Common myeloid progenitor, CD34-positive (primary cell): ENCODE data around the gene FAM110D.
A peak's percentile ranks its signal among the peaks of the same experiment; 100 is the strongest.

Experiments
- CTCF ChIA-PET: fragments of 350-600 bp; sonication (Branson Sonifier 250); formaldehyde crosslinking; loops from one replicate; lab custom pipeline; 2021; ENCODE audit warnings: antibody characterized with exemption; lab: Charles Lee
- POLR2A ChIA-PET: fragments of 350-600 bp; sonication (Branson Sonifier 250); formaldehyde crosslinking; loops from one replicate; lab custom pipeline; 2021; ENCODE audit warnings: antibody characterized with exemption; lab: Charles Lee
- DNase-seq, 3 donors: peaks; one replicate each; pipeline versions ENCODE4 v3.0.0 to v3.0.0-alpha.2; 2013
- H3K27ac ChIP-seq, 2 experiments: 1 replicate in 1 of 2; 2 replicates in 1 of 2; pipeline ENCODE4 v1.7.0; 2013; ENCODE audit warnings: inconsistent platforms in 2 of 2, low read length in 2 of 2, mild to moderate bottlenecking in 2 of 2, low read depth in 1 of 2, moderate library complexity in 1 of 2; ENCODE audit not compliant: severe bottlenecking in 2 of 2, insufficient read depth in 1 of 2, poor library complexity in 1 of 2
- H3K27me3 ChIP-seq, 5 experiments: replicated peaks in 2 of 5; 1 replicate in 3 of 5; 2 replicates in 2 of 5; pipeline versions ENCODE4 v1.6.1 to v1.7.0; 2013; ENCODE audit warnings: low read length in 4 of 5, mild to moderate bottlenecking in 2 of 5, moderate library complexity in 2 of 5, inconsistent platforms in 1 of 5; ENCODE audit not compliant: insufficient read depth in 5 of 5, control insufficient read depth in 4 of 5
- H3K36me3 ChIP-seq, 4 experiments: 1 replicate in 2 of 4; 2 replicates in 2 of 4; pipeline versions ENCODE4 v1.6.1 to v1.7.0; 2013; ENCODE audit warnings: low read length in 3 of 4, control low read depth in 1 of 4, mild to moderate bottlenecking in 1 of 4; ENCODE audit not compliant: control insufficient read depth in 4 of 4, insufficient read depth in 4 of 4
- H3K4me1 ChIP-seq, 4 experiments: 1 replicate in 3 of 4; 2 replicates in 1 of 4; pipeline versions ENCODE4 v1.6.1 to v1.7.1; 2013; ENCODE audit warnings: low read length in 3 of 4, mild to moderate bottlenecking in 3 of 4, control low read depth in 1 of 4, inconsistent platforms in 1 of 4, moderate library complexity in 1 of 4; ENCODE audit not compliant: control insufficient read depth in 4 of 4, insufficient read depth in 4 of 4; ENCODE audit errors: control extremely low read depth in 1 of 4
- H3K4me3 ChIP-seq, 7 experiments: 1 replicate in 4 of 7; 2 replicates in 3 of 7; pipeline versions ENCODE4 v1.5.1 to v1.7.0; 2013; ENCODE audit warnings: mild to moderate bottlenecking in 7 of 7, low read length in 6 of 7, moderate library complexity in 6 of 7, inconsistent platforms in 2 of 7, low read depth in 2 of 7, control low read depth in 1 of 7; ENCODE audit not compliant: insufficient read depth in 4 of 7, control insufficient read depth in 1 of 7; ENCODE audit errors: extremely low read depth in 1 of 7
- H3K9me3 ChIP-seq, 5 experiments: 1 replicate in 4 of 5; 2 replicates in 1 of 5; pipeline versions ENCODE4 v1.6.1 to v1.7.1; 2013; ENCODE audit warnings: low read length in 4 of 5, mild to moderate bottlenecking in 2 of 5, inconsistent platforms in 1 of 5, low read depth in 1 of 5, moderate library complexity in 1 of 5; ENCODE audit not compliant: control insufficient read depth in 4 of 5, insufficient read depth in 2 of 5; ENCODE audit errors: control extremely low read depth in 1 of 5
- WGBS: methylation state at CpG from one replicate; pipeline ENCODE4 v1.1.5; 2013; ENCODE audit not compliant: insufficient coverage; 5-methylcytosine and 5-hydroxymethylcytosine counted together

FAM110D gene

DNA sequence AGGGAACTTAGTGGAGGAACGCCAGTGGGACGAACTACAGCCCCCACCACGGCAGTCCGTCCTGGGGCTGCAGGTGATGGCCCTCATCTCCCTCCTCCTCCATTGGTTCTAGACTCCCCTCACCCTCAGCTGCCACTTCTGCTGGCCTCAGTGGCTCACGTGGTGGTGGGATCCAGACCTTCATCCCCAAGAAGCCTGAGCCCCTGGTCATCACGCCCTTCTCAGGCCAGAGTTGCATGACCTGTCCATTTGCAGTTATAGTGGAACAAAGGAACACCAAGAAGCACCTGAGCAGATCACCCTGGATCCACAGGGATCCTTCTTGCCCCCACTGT is 13.0 kb upstream of the FAM110D start:
- POLR2A ChIA-PET: interaction anchor here (0.7 to 1.6 kb wide), 2 partner anchors 9 to 11 kb away, joined by 4 to 6 read pairs; no protein-coding TSS in a partner anchor
- no peak overlapping the region for H3K4me3 ChIP-seq
- DNase-seq: no peak
- CTCF ChIA-PET: interaction anchor here (0.7 to 11.6 kb wide), 12 partner anchors 10 to 110 kb away, joined by 3 to 188 read pairs (median 10); partner anchors contain the start of genes C1orf232, FAM110D and ZNF593
- no peaks in the 10 kb centered on the region for H3K36me3 ChIP-seq
- H3K27me3 ChIP-seq: peaks cover 0 to 10% (median 0%) of the 10 kb centered on the region in 5 experiments
- H3K27ac ChIP-seq: no peak overlapping the region
- H3K9me3 ChIP-seq: no peaks in the 10 kb centered on the region
- WGBS: 75% methylated on average over 4 of the region's 6 CpGs
- H3K4me1 ChIP-seq: peaks cover 0 to 3% (median 3%) of the 10 kb centered on the region in 4 experiments

DNA sequence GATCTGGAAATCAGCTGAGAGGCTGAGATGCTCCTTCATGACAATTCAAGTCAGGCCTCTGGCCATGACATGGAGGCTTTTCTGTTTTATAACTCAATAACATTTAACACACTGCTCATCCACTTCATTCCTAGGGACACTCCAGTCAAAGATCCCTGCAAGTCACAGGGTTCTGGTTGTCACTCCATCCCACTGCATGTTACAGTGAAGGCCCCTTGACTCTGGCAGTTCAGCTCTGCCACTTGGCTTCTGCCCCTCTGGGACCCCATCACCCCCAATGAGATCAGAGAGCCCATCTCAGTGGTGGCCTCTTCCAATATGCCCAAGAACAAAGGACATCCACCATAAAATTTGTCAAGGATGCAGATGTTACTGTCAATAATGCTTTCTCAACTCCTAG is 10.0 kb upstream of the FAM110D start:
- POLR2A ChIA-PET: interaction anchor here (0.6 kb wide), 1 partner anchor 58 kb away, joined by 3 read pairs; no protein-coding TSS in a partner anchor
- DNase-seq: no peak
- peaks cover 0 to 3% (median 3%) of the 10 kb centered on the region in 4 experiments for H3K4me1 ChIP-seq
- H3K27me3 ChIP-seq: peaks cover 0 to 10% (median 0%) of the 10 kb centered on the region in 5 experiments
- H3K27ac ChIP-seq: no peak overlapping the region
- H3K4me3 ChIP-seq: no peak overlapping the region
- CTCF ChIA-PET: interaction anchor here (1.3 to 11.6 kb wide), 5 partner anchors 7 to 85 kb away, joined by 3 to 188 read pairs (median 56); partner anchors contain the start of genes CEP85 and FAM110D
- no peaks in the 10 kb centered on the region for H3K9me3 ChIP-seq
- no peaks in the 10 kb centered on the region for H3K36me3 ChIP-seq

DNA sequence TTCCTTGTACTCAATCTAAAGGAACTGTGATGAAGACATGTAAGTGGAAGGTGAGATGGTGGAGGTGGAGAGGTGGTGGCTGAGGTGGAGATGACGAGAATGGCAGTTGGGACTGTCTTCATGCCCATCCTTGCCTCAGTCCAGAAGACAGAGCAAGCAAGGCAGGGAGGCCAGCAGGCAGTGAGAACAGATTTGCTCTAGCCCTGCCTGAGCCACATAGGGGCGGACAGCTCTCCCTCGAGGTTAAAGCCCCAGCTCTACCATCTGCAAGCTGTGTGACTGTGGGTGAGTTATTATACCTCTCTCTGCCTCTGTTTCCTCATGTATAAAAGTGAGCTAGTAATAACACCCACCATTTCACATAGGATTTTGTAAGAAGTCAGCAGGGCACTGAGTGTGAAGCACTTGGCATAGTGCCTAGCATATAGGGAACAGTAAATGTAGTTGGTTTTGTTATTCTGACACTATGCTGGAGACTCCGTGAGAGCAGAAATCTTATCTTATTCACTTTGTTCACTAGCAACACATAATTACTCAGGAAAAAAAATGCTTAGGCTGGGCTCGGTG is 4.8 kb upstream of the FAM110D start:
- POLR2A ChIA-PET: no interaction called here
- Histone ChIP-seq H3K4me3 (no peak overlapping the region), H3K27ac (no peak overlapping the region), H3K27me3 (peaks cover 0 to 17% (median 0%) of the 10 kb centered on the region in 5 experiments), H3K4me1 (peaks cover 0 to 36% (median 30%) of the 10 kb centered on the region in 4 experiments), H3K36me3 (no peaks in the 10 kb centered on the region), H3K9me3 (no peaks in the 10 kb centered on the region)
- WGBS: 100% methylated on average over 1 of the region's 5 CpGs
- no peak for DNase-seq
- CTCF ChIA-PET: interaction anchor here (0.9 to 5.7 kb wide), 7 partner anchors 7 to 51 kb away, joined by 3 to 56 read pairs (median 6); partner anchors contain the start of gene ZNF593

DNA sequence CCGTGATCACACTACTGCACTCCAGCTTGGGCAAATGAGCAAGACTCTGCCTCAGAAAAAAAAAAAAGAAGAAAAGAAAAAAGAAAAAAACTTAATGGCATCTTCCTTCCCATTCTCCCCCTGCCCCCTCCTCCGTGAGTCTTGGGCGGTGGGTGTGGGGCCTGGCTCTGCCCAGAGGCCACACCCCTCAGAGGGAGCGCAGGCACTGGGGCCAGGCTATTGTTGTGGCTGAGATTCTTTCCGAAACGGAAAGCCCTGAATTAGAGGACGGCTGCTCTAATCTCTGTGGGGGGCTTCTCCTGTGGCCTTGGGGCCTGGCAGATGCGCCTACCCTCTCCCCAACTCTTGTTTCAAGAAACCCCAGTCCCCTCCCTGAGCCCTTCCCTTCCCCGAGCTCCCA is 4.1 kb upstream of the FAM110D start:
- ChIA-PET CTCF (interaction anchor here (1.2 to 5.7 kb wide), 5 partner anchors 8 to 51 kb away, joined by 6 to 56 read pairs (median 9); partner anchors contain the start of gene ZNF593), POLR2A (interaction anchor here (1.5 kb wide), 1 partner anchor 9 kb away, joined by 4 read pairs; no protein-coding TSS in a partner anchor)
- no peaks in the 10 kb centered on the region for H3K9me3 ChIP-seq
- H3K4me3 ChIP-seq: no peak overlapping the region
- DNase-seq: no peak
- H3K27me3 ChIP-seq: peaks cover 0 to 16% (median 0%) of the 10 kb centered on the region in 5 experiments
- WGBS: 47% methylated on average over 4 of the region's 9 CpGs
- no peaks in the 10 kb centered on the region for H3K36me3 ChIP-seq
- H3K27ac ChIP-seq: no peak overlapping the region
- H3K4me1 ChIP-seq: peaks cover 0 to 43% (median 35%) of the 10 kb centered on the region in 4 experiments

DNA sequence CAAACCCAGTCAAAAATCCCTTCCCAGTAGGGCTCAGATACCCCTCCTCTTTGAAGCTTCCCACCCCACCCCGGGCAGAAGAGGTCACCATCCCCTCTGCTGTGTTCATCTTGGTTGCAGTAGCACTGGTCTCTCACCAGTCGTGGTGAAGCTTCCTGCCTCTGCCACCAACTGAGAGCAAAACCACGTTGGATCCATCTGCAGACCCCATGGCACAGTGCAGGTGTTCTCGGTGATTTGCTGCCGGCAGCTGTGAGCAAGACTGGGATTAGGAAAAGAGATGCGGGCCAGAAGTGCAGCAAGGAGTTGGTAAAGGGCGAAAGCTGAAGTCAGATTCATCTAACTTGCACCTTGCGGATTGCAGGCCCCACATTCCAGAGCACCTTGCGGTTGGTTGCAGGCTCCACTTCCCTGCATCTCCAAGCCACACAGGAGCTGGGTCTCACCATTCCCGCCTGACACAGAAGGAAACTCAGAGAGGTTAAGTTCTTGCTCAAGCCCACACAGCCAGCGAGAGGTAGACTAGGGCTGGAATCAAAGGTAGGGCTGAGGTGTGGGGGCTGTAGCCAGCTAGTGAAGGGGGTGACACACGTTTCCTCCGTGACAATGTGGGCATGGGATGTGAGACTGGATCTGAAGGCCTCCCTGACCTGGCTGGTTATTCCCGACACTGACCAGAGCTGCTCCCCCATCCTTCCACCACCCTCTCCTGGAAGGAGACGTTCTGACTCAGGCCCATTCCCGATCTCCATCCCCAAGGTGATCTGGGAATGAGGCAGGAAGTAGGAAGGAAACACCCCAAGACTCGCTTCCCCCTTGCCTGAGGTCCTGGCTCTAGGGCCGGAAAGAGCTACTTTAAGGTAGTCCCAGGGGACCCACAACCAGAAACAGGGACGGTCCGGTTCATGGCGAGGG is 3.3 kb upstream of the FAM110D start:
- Histone ChIP-seq H3K27ac (no peak overlapping the region), H3K9me3 (no peaks in the 10 kb centered on the region), H3K4me3 (peak overlapping the region in 2 of 7 experiments; percentile 6 to 11), H3K36me3 (no peaks in the 10 kb centered on the region), H3K27me3 (peaks cover 0 to 19% (median 0%) of the 10 kb centered on the region in 5 experiments), H3K4me1 (peaks cover 0 to 44% (median 35%) of the 10 kb centered on the region in 4 experiments)
- POLR2A ChIA-PET: interaction anchor here (1.1 to 1.5 kb wide), 2 partner anchors 10 kb away, joined by 4 read pairs; no protein-coding TSS in a partner anchor
- WGBS: 54% methylated on average over 16 of the region's 21 CpGs
- CTCF ChIA-PET: interaction anchor here (0.8 to 5.7 kb wide), 10 partner anchors 8 to 78 kb away, joined by 3 to 56 read pairs (median 6); partner anchors contain the start of genes CEP85 and ZNF593
- DNase-seq: no peak

DNA sequence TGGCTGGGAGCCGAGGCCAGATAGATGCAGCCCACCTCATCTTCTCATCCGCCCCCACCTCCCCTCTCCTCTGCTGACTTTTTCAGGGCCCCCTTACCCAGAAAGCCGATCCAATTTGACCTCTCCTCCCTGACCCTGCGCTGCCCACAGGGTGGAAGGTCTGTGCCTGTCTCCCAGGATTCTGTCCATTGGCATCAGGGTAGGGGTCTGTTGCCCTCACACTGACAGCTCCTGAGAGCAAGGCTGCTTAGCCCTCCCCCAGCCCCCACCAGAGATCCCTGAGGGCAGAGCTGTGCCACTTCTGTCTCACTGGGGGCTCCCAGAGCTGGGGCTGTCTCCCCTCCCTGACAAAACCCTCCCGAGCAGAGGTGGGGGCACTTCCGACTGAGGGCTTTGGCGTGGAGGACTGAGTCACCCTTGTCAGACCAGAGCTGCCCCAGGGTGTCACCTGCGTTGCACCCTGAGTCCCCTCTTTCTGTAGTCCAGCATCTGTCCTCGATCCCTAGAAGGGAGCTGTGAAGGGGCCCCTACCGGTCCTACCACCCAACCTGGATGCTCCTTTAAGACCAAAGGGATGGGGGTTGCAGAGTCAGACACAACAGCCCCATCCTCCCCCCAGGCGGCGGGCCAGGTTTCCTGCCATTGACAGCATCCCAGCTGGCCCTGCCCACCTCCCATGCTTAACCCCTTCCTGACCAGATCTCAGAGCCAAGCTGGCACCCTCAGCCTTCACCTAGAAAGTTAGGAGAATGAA is 2.4 kb upstream of the FAM110D start:
- DNase-seq: peak in 2 of 3 donors; percentile 57 to 74
- H3K27ac ChIP-seq: no peak overlapping the region
- H3K4me3 ChIP-seq: peak overlapping the region in 4 of 7 experiments; percentile 4 to 49 (median 12)
- ChIA-PET CTCF (interaction anchor here (0.7 to 5.7 kb wide), 14 partner anchors 10 to 260 kb away, joined by 3 to 56 read pairs (median 4); partner anchors contain the start of genes CEP85 and ZNF593), POLR2A (interaction anchor here (0.5 to 1.1 kb wide), 4 partner anchors 9 to 185 kb away, joined by 3 to 6 read pairs (median 4); no protein-coding TSS in a partner anchor)
- peaks cover 0 to 28% (median 6%) of the 10 kb centered on the region in 5 experiments for H3K27me3 ChIP-seq
- H3K9me3 ChIP-seq: no peaks in the 10 kb centered on the region
- WGBS: 16% methylated on average over 8 of the region's 12 CpGs
- no peaks in the 10 kb centered on the region for H3K36me3 ChIP-seq
- H3K4me1 ChIP-seq: peaks cover 0 to 52% (median 44%) of the 10 kb centered on the region in 4 experiments
